Activated effector memory CD4-positive, alpha-beta T cell treated with anti-CD3 and anti-CD28 coated beads, Interleukin-2, amount 50 U/mL, for 16 hours (primary cell): ENCODE results near the gene AKAP7.

Source experiments
- DNase-seq: peaks from one replicate; pipeline ENCODE4 v3.0.0-alpha.2; 2020

Gene AKAP7

DNA sequence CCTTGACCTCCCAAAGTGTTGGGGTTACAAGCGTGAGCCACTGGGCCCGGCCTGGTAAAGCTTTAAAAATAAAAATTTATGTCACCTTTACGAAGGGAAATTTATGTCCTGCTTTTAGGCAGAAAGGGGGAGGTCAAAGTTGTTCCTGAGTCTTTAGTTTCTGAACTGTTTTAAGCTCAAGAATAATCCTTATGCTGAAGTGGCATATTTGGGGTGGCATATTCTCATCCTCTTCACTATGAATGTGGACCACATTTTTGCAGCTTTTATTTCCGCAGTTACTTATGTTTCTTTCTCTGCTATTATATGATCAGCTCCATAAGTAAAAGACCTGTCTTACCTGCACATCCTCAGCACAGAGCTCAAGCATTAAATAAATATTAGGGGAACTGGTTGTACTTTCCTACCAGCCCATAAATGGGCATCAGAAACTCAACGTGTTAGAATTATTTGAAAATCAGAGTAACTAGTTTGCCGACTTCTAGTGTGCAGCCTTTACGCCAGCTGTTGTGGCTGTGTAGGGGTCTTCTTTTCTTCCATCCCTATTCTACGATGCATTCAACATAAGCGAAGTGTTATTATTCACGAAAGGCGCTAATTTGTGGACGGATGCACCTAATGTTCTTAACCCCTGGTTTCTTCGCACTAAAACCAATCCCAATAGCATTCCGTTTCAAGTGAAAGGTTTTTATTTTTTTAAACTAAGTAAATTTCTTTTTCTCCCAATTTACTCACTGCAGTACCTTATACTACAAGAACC is 867 bp upstream of the AKAP7 start:
- no peak for DNase-seq

- no peak for DNase-seq
Measured at GRCh38 chr6:131134980-131135243, 355 bp upstream of the AKAP7 start.

GRCh38 chr6:131136021-131136786 is 937 bp downstream of the AKAP7 start:
- DNase-seq = no peak

DNA sequence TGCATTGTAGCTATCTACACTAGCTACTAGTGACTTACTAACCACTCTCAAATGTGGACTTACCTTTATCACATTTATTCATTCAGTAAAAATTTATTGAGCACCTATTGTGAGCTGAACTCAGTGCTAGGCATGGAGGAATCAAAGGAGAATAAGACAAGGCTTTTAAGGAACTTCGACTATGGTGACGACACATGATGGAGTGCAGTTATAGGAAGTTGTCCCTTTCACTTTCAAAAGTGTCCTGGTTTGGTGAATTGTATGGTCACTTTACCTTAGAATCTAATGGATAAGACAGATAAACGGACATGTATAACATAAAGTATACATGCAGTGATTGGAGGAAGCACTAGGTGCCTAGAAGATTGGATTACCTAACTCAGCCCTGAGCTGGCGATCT is 4.3 kb downstream of the AKAP7 start:
- no peak for DNase-seq

- no peak for DNase-seq
Measured at GRCh38 chr6:131143319-131143718, 8.1 kb downstream of the AKAP7 start.

DNA sequence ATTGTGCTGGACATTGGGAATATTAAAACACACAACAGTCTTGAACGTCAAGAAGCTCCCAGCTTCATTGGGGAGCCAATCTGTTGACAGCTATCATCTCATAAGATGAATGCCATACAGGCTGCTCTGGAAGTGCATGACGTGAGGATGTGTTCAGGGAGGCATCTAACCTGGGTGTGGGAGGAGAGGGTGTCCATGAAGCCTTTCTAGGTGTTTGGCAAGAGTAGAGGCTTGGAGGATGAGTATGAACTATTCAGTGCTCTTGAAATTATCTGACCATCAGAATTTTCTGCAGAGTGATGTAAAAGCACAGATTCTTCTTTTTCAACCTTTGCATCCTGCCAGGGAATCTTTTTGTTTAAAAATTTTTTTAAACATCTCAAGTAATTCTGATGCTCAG is 11.6 kb downstream of the AKAP7 start:
- no peak for DNase-seq

DNA sequence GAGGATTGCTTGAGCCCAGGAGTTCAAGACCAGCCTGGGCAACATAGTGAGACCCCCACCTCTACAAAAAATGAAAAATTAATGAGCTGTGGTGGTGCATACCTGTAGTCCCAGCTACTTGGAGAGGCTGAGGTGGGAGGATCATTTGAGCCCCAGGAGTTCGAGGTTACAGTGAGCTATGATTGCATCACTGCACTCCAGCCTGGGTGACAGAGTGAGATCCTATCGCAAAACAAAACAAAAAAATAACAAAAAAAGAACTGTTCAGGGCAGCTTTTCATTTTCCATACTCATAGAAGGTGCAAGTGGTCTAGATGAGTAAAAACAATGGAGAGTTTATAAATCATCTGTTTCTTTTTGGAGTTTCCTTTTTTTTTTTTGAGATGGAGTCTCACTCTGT is 21.1 kb downstream of the AKAP7 start:
- DNase-seq = no peak

GRCh38 chr6:131159578-131159977 is 24.3 kb downstream of the AKAP7 start:
- no peak for DNase-seq

DNA sequence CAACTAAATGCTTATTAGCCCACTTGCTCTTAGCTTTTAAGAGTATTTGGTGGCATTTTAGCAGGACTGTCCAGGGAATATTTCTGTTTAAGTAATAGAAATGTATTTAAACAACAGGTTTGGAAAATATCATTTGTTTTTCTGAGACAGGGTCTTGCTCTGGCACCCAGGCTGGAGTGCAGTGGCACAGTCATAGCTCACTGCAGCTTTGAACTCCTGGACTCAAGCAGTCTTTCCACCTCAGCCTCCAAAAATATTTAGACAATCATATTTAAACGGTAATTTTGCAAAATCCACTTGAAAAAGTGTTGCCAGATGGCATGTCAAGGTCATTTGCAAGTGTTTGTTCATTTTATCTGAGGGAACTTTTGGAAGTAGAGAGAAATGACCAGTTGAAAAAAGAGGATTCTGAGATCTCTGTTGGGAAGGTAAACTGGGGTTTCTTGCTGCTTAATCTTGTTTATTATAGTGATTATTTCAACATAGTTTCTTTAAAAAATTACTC is 25.0 kb downstream of the AKAP7 start:
- DNase-seq = no peak

- no peak for DNase-seq
Measured at GRCh38 chr6:131161987-131162386, 26.7 kb downstream of the AKAP7 start.

GRCh38 chr6:131163886-131164285 is 28.6 kb downstream of the AKAP7 start:
- DNase-seq = no peak

GRCh38 chr6:131164506-131164905 is 29.2 kb downstream of the AKAP7 start:
- DNase-seq = no peak

DNA sequence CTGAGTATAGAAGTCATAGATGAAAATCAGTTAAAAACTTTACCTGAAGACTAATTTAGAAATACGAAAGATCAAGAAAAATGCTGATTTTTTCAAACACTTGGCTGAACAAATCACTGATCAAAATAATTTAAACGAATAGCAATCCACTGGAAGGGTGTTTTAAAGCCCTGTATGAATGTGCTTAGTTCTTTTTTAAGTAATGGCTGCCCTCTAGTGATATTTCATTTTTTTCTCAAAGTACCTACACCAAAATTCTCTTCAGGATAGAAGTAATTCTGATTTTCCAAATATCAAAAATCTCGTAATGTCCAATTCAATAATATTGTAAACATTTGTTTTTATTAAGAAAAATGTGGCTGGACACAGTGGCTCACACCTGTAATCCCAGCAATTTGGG is 32.5 kb downstream of the AKAP7 start:
- no peak for DNase-seq

DNA sequence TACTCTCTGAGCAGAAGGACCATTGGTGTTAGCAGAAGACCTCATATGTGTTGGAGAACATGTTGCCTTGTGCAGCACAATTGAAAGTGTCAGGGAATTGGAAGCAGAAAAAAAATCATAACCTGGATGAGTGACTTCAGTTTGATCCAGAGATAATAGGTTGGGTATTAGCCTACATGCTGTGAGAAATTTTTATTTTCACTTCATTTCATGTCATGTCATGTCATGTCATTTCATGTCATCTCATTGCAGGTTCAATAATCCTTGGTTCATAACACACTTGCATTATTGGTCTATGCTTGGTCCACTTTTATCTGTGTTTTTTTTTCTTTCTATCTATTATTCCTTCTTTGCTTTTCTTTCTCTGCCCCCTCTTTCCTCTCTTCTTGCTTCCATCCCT is 34.3 kb downstream of the AKAP7 start:
- DNase-seq = no peak

DNA sequence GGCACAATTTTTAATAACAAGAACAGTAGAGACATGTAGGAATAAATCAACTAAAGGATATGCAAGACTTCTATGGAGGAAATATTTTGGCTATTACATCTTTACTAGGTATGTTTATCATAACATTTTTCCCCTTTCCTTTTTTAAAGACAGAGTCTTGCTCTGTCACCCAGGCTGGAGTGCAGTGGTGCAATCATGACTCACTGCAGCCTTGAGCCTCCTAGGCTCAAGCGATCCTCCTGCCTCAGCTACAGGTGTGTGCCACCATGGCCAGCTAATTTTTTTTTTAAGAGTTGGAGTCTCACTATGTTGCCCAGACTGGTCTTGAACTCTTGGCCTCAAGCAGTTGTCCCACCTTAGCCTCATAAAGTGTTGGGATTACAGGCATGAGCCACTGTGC is 37.0 kb downstream of the AKAP7 start:
- no peak for DNase-seq

DNA sequence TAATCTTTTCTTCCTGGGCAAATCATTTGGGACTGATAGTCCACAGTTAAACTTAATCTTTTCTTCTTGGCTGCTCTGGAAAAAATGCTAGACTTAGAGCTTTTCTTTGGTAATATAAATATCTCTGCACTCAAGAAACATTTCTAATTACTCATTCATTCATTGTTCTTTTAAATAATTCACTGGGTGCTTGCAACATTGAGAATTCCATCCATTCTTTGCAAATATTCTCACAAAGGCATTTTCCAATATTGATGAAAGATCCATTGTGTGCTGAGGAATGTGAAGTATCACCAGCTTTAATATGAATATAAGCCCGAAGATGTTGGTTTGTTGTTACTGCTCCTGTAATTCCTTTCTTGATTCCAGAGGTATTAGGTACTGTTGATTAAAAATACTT is 38.4 kb downstream of the AKAP7 start:
- DNase-seq = no peak

DNA sequence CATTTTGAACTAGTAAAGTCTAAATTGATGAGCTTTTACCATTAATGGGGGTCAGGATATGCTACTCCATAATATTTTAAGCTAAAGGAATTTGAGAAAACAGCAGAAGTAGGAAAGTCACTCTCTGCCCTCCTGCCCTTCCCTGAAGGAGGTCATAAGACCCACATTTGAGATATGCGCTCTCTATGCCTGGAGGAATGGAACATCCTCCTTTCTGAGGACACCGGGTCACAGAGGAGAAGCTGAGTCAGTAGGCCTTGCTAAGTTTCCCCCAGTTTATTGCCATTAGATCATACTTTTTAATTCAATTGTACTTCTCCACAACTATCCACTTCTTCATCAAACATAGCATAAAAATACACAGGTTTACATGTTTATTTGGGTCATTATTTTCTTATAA is 40.3 kb downstream of the AKAP7 start:
- DNase-seq = no peak

GRCh38 chr6:131177996-131178395 is 42.7 kb downstream of the AKAP7 start:
- no peak for DNase-seq

GRCh38 chr6:131182991-131183425 is 47.7 kb downstream of the AKAP7 start:
- no peak for DNase-seq

GRCh38 chr6:131183427-131184095 is 48.3 kb downstream of the AKAP7 start:
- no peak for DNase-seq

- DNase-seq = no peak
Measured at GRCh38 chr6:131191590-131191989, 56.3 kb downstream of the AKAP7 start.

DNA sequence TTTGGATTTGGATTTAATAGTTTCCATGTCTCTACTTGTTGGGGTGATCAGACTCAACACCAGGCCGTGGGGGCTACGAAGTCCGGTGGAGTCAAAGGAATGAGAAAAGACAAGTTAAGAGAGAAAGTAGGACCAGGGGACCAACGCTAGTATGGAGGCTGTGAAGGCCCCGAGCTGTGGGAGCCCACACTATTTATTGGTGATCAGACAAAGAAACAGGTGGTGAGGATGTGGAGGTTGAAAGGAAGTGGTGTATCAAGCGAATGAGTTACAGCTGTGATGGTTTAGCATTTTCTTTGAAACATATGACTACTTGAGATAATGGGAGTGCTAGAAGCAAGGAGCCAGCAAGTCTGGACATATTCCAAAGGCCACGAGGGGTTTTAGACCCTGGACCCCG is 62.4 kb downstream of the AKAP7 start:
- DNase-seq = no peak

DNA sequence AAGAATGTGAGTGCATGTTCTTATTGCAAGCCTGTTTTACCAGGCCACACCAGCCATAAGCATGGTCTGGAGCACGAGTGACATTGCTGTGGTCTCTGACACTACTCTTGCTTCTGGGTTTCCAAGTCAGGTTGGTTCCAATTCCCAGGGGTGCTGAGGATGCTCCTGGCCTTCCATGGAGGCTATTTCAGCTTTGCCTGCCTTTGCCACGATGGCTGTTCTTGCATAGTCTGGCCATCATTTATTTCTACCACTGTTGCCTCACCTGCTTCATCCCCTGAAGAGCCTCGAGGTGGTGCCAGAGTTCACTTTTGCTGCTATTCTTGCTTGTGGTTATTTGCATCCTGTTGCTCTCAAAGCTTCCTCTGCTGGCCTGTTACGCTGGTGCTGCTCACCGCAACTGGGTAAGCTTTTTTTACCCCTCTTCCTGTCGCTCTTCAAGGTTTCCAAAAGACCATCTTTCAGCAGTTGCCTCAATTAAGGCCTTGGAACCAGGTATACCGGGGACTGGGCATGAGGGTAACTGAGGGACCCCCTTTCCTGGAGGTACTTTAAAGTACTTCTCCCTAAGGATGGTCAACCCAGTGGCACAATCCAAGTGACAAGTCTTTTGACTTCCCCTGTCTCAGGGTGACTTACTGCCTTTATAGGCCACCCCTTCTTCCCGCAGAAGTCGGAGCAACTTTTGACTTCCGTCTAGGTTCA is 64.5 kb downstream of the AKAP7 start:
- peak; percentile 83 for DNase-seq
